ENCODE measurements around the gene STPG3.

STPG3 gene

DNA sequence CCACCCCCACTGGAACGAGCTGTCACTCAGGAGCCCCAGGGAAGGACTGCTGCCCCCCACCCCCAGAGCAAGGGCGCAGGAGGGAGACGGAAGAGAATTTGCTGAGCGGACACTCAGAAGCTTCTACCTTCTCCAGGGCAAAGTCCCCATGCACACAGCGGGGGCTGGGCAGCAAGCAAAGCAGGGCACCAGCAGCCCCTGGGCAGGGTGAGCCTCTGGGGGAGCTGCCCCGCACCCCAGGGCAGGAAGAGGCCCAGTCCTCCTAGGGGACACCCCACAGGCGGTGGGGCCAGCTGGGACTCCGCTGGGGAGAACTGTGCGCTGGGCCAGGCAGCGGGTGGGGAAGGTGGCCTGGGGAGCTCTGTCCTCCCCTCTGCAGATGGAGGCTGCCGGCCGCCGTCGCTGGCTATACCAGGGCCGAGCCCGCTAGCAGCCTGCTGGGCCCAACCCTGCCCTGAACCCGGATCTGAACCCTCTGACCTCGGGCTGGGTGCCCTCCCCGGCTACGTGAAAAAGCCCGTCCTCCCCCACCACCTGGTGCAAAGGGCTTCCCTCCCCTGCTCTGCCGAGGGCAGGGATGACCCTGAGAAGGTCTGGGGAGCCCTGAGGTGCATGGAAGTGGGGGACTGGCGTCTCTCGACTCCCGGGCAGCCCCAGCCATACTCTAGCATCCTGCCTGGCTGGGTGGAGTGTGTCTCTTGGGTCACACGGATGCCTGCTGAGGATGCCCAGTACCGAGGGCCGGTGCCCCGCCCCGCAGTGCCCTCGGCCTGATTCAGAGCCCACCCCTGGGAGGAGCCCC lies 21.0 kb upstream of the STPG3 start:
- H3K9ac ChIP-seq (ENCODE audit: low read depth, low read length), result no peak overlapping the region
- H3K27me3 ChIP-seq (ENCODE audit: insufficient read depth, low read length), result no peaks in the 10 kb centered on the region

DNA sequence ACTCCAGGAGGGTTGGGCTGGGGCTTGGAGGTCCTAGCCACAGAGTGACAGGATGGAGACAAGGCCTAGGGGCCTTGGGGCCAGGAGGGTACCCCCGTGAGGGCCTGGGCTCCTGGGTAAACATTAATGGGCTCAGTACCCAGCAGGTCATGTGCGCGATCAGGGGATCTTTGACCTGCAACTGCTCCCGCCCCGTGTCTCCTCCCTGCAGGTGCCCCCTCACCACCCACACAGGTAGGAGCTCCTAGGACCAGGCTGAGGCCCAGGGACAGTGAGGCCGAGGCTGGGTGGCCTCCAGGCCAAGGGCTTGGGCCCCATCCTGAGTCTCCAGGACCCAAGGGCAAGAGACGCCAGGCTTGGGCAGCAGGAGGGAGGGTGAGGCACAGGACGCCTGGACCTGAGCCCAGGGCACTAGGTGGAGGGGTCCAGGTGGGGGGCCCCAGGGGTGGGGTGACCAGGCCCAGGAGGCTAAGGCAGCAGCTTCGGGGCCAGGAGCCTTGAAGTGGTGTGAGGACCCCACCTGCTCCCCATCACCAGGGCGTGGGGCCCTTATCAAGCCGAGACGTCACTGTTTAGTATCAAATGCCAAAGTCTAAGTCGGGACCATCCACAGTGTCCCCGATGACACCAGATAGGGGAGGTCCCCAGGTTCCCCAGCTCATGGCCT lies 20.2 kb upstream of the STPG3 start, which contains the start of gene SLC34A3:
SLC34A3 (plus strand) TSS at position 197 of the 667 bp plus-strand sequence. CDS start 802 bp downstream, outside the sequence.
- no peaks in the 10 kb centered on the region for H3K9me3 ChIP-seq (ENCODE audit: insufficient read depth, low read depth, low read length)
- H3K27ac ChIP-seq (ENCODE audit: low read depth, low read length), result no peak within 1 kb of the TSS
- H3K9ac ChIP-seq (ENCODE audit: low read depth, low read length), result no peak within 1 kb of the TSS
- WGBS, result 89% methylated on average over 14 of the region's 14 CpGs
- H3K4me3 ChIP-seq (ENCODE audit: low read length), result no peak within 1 kb of the TSS
- no peaks in the 10 kb centered on the region for H3K27me3 ChIP-seq (ENCODE audit: insufficient read depth, low read length)
- H3K36me3 ChIP-seq (ENCODE audit: insufficient read depth, low read length), result no peaks in the 10 kb centered on the region
- H3K4me1 ChIP-seq (ENCODE audit: insufficient read depth, low read length), result no peaks in the 10 kb centered on the region

More for the DNA sequence above, 21.0 kb upstream of the STPG3 start:
- 85% methylated on average over 31 of the region's 31 CpGs for whole genome bisulfite sequencing
- H3K9me3 ChIP-seq (ENCODE audit: insufficient read depth, low read depth, low read length), result no peaks in the 10 kb centered on the region
- H3K27ac ChIP-seq (ENCODE audit: low read depth, low read length), result no peak overlapping the region
- H3K36me3 ChIP-seq (ENCODE audit: insufficient read depth, low read length), result no peaks in the 10 kb centered on the region
- no peak overlapping the region for H3K4me3 ChIP-seq (ENCODE audit: low read length)
- no peaks in the 10 kb centered on the region for H3K4me1 ChIP-seq (ENCODE audit: insufficient read depth, low read length)

DNA sequence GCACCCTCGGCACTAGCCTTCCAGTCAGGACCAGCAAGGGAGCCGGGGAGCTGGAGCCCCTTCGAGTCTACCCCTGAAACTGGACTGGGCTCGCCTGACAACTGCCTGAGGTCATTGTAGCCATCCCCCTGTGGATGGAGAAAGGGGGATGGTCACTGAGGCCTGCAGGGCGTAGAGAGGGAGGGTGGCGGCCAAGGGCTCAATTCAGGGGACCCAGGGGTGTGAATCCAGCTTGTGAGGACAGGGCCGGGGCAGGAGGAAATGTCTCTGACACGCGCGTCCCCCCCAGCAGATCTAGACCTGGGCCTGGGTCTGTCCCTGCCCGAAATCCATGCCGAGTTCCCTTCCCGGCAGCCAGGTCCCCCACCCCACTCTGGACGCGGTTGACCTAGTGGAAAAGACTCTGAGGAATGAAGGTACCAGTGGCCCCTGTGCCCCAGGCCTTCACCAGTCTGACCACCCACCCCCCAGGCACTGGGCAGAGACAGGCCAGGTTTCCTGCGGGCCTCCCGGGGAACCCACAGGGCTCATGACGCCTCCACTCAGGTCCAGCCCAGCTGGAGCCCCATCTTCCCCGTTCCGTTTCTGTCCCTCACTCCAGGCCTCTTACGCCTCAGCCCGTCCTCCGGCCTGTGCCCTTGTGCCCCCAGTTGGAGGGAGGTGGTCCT lies 19.6 kb upstream of the STPG3 start:
- no peak overlapping the region for H3K27ac ChIP-seq (ENCODE audit: low read depth, low read length)
- H3K9me3 ChIP-seq (ENCODE audit: insufficient read depth, low read depth, low read length), result no peaks in the 10 kb centered on the region
- H3K9ac ChIP-seq (ENCODE audit: low read depth, low read length), result no peak overlapping the region
- H3K4me3 ChIP-seq (ENCODE audit: low read length), result no peak overlapping the region
- no peaks in the 10 kb centered on the region for H3K36me3 ChIP-seq (ENCODE audit: insufficient read depth, low read length)
- WGBS, result 93% methylated on average over 23 of the region's 23 CpGs
- H3K4me1 ChIP-seq (ENCODE audit: insufficient read depth, low read length), result no peaks in the 10 kb centered on the region
- no peaks in the 10 kb centered on the region for H3K27me3 ChIP-seq (ENCODE audit: insufficient read depth, low read length)

DNA sequence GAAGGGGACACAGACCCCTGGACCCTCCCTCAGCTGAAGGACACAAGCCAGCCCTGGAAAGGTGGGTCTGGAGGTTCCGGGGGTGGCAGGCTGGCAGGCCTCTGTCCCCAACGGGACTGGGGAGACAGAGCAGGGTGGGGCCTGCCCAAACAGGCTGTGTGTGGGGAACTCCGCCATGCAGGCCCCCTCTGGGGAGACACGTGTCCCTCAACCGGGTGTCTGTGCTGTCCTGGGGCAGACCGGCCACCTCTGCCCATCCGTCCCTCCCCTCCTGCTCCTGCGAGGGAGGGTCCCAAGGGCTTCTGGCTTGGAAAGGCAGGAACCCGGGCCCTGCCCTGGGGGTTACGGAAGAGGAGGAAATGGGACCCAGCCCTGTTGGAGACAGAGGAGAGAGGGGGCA lies 19.0 kb upstream of the STPG3 start:
- Histone ChIP-seq H3K4me3 (ENCODE audit: low read length) (no peak overlapping the region), H3K4me1 (ENCODE audit: insufficient read depth, low read length) (peaks cover 5% of the 10 kb centered on the region), H3K27me3 (ENCODE audit: insufficient read depth, low read length) (no peaks in the 10 kb centered on the region), H3K27ac (ENCODE audit: low read depth, low read length) (no peak overlapping the region), H3K9me3 (ENCODE audit: insufficient read depth, low read depth, low read length) (no peaks in the 10 kb centered on the region), H3K36me3 (ENCODE audit: insufficient read depth, low read length) (no peaks in the 10 kb centered on the region), H3K9ac (ENCODE audit: low read depth, low read length) (no peak overlapping the region)
- WGBS, result 91% methylated on average over 10 of the region's 10 CpGs

DNA sequence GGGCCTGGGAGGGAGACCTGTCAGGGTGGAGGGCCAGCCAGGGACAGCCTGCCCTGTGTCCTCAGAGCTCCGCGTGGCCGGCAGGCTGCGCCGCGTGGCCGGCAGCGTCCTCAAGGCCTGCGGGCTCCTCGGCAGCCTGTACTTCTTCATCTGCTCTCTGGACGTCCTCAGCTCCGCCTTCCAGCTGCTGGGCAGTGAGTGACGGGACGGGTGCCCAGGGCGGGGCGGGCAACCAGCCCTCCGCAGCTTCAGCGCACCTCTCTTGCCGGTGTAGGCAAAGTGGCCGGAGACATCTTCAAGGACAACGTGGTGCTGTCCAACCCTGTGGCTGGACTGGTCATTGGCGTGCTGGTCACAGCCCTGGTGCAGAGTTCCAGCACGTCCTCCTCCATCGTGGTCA lies 18.6 kb upstream of the STPG3 start:
- Histone ChIP-seq H3K36me3 (ENCODE audit: insufficient read depth, low read length) (no peaks in the 10 kb centered on the region), H3K27me3 (ENCODE audit: insufficient read depth, low read length) (no peaks in the 10 kb centered on the region), H3K9me3 (ENCODE audit: insufficient read depth, low read depth, low read length) (no peaks in the 10 kb centered on the region), H3K4me1 (ENCODE audit: insufficient read depth, low read length) (peaks cover 6% of the 10 kb centered on the region), H3K4me3 (ENCODE audit: low read length) (no peak overlapping the region), H3K27ac (ENCODE audit: low read depth, low read length) (no peak overlapping the region), H3K9ac (ENCODE audit: low read depth, low read length) (no peak overlapping the region)
- 92% methylated on average over 24 of the region's 24 CpGs for WGBS

DNA sequence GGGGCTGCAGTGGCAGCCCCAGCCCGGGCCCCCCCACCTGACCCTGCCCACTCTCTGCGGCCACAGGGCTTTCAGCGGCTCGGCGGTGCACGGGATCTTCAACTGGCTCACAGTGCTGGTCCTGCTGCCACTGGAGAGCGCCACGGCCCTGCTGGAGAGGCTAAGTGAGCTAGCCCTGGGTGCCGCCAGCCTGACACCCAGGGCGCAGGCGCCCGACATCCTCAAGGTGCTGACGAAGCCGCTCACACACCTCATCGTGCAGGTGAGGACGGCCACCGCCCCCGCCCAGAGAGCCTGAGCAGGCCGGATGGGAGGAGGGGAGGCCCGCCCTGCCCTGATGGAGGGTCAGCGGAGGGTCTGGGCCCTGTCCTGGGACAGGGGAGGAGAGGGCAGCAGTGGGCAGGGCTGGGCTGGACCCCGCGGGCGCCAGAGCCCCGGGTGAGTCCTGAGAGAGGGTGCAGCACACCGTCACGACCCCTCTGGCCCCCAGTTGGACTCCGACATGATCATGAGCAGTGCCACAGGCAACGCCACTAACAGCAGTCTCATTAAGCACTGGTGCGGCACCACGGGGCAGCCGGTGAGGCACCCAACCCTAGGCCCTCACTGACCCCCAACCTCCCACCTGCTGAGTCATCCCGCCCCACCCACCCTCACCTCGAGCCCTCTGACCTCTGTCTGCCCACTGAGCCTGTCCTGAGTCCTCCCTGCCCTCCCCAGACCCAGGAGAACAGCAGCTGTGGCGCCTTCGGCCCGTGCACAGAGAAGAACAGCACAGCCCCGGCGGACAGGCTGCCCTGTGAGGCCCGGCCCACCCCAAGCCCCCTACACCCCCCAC lies 17.7 kb upstream of the STPG3 start:
- Histone ChIP-seq H3K36me3 (ENCODE audit: insufficient read depth, low read length) (no peaks in the 10 kb centered on the region), H3K9ac (ENCODE audit: low read depth, low read length) (no peak overlapping the region; the same call in 1 of the 2 replicates), H3K27me3 (ENCODE audit: insufficient read depth, low read length) (no peaks in the 10 kb centered on the region), H3K4me1 (ENCODE audit: insufficient read depth, low read length) (peaks cover 6% of the 10 kb centered on the region), H3K9me3 (ENCODE audit: insufficient read depth, low read depth, low read length) (no peaks in the 10 kb centered on the region), H3K27ac (ENCODE audit: low read depth, low read length) (no peak overlapping the region), H3K4me3 (ENCODE audit: low read length) (no peak overlapping the region)
- 89% methylated on average over 40 of the region's 40 CpGs for WGBS

- no peaks in the 10 kb centered on the region for H3K27me3 ChIP-seq (ENCODE audit: insufficient read depth, low read length)
- H3K4me1 ChIP-seq (ENCODE audit: insufficient read depth, low read length), result peaks cover 6% of the 10 kb centered on the region
- H3K4me3 ChIP-seq (ENCODE audit: low read length), result no peak overlapping the region
- H3K9me3 ChIP-seq (ENCODE audit: insufficient read depth, low read depth, low read length), result no peaks in the 10 kb centered on the region
- WGBS, result 90% methylated on average over 39 of the region's 40 CpGs
- no peak overlapping the region for H3K9ac ChIP-seq (ENCODE audit: low read depth, low read length)
- H3K36me3 ChIP-seq (ENCODE audit: insufficient read depth, low read length), result no peaks in the 10 kb centered on the region
- H3K27ac ChIP-seq (ENCODE audit: low read depth, low read length), result no peak overlapping the region
These were observed 16.9 kb upstream of the STPG3 start for GRCh38 chr9:137234055-137234697.

- Histone ChIP-seq H3K9ac (ENCODE audit: low read depth, low read length) (no peak overlapping the region), H3K4me3 (ENCODE audit: low read length) (no peak overlapping the region), H3K36me3 (ENCODE audit: insufficient read depth, low read length) (no peaks in the 10 kb centered on the region), H3K27me3 (ENCODE audit: insufficient read depth, low read length) (no peaks in the 10 kb centered on the region), H3K27ac (ENCODE audit: low read depth, low read length) (no peak overlapping the region), H3K9me3 (ENCODE audit: insufficient read depth, low read depth, low read length) (no peaks in the 10 kb centered on the region), H3K4me1 (ENCODE audit: insufficient read depth, low read length) (peaks cover 6% of the 10 kb centered on the region)
- WGBS, result 89% methylated on average over 17 of the region's 18 CpGs
These were observed 16.2 kb upstream of the STPG3 start for GRCh38 chr9:137234758-137235423.

DNA sequence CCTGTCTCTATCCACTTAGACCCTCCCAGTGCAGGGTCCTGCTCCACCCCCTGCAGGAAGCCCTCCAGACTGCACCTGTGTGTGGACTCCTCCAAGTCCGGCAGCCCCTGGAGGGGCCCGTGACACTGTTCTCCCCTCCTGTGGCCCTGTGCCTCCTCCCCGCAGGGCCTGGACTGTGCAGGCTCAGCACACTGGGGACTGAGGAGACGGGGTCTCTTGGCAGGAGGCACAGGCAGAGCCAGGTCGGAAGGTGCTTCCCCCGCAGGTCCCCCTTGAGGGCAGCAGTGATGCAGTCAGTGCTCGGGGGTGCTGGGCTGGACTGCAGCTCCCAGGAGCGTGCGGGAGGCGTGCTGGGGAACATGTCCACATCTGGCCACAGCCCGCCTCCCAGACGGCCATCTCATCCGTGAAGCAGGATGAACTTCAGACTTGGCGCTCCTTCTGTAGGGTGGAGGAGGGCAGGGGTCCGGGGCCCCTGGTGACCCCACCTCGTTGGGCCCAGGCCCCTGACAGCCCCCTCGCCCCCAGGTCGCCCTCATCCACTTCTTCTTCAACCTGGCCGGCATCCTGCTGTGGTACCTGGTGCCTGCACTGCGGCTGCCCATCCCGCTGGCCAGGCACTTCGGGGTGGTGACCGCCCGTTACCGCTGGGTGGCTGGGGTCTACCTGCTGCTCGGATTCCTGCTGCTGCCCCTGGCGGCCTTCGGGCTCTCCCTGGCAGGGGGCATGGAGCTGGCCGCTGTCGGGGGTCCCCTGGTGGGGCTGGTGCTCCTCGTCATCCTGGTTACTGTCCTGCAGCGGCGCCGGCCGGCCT lies 15.5 kb upstream of the STPG3 start:
- Histone ChIP-seq H3K36me3 (ENCODE audit: insufficient read depth, low read length) (no peaks in the 10 kb centered on the region), H3K27ac (ENCODE audit: low read depth, low read length) (no peak overlapping the region), H3K9me3 (ENCODE audit: insufficient read depth, low read depth, low read length) (no peaks in the 10 kb centered on the region), H3K4me1 (ENCODE audit: insufficient read depth, low read length) (peaks cover 6% of the 10 kb centered on the region), H3K27me3 (ENCODE audit: insufficient read depth, low read length) (no peaks in the 10 kb centered on the region), H3K4me3 (ENCODE audit: low read length) (no peak overlapping the region), H3K9ac (ENCODE audit: low read depth, low read length) (no peak overlapping the region)
- 84% methylated on average over 35 of the region's 35 CpGs for WGBS

Measured in HUES64 (cell line).